GM13977 (cell line): ENCODE results near the gene RICTOR.
A peak's percentile ranks its signal among the peaks of the same experiment; 100 is the strongest.

ENCODE experiments used
- DNase-seq: peaks from one replicate; pipeline ENCODE4 v3.0.0; 2012; ENCODE audit warnings: low spot score
- in situ Hi-C: fragments of 300-500 bp; cut with MboI; formaldehyde crosslinking; loops from one replicate; pipeline ENCODE4 v1.12.0; 2022; ENCODE audit warnings: low sequenced_read_pairs, low pct_unique_long_range_greater_than_20kb, mixed read lengths, inconsistent platforms; ENCODE audit not compliant: unreplicated experiment
- TF ChIP-seq, protein P1 (sequence below): IDR thresholded peaks from 2 replicates; pipeline ENCODE4 v1.5.1; 2012; ENCODE audit warnings: mild to moderate bottlenecking, control low read depth; ENCODE audit not compliant: insufficient read depth; ENCODE audit errors: extremely low read depth, missing control alignments

Gene RICTOR

DNA sequence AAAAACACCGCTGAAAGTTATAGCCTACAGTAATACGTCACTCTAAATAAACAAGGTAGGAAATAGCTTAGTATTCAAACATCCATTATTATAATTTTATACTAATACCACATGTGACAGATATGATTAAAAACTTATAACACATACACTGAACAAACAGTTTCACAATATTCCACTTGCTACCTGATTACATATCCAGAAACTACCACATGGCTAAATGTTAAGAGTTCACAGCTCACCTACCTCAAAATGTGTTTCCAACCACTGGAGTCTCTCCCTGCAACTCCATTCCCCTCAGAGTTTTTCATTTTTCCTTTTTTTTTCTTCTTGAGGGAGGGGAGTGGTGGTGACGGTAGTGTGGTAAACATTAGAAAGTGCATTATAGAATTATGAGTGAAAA lies 12.1 kb downstream of the RICTOR start:
- in situ Hi-C loops = no loop called here
- no peak for DNase-seq
- TF ChIP-seq, protein P1, sequence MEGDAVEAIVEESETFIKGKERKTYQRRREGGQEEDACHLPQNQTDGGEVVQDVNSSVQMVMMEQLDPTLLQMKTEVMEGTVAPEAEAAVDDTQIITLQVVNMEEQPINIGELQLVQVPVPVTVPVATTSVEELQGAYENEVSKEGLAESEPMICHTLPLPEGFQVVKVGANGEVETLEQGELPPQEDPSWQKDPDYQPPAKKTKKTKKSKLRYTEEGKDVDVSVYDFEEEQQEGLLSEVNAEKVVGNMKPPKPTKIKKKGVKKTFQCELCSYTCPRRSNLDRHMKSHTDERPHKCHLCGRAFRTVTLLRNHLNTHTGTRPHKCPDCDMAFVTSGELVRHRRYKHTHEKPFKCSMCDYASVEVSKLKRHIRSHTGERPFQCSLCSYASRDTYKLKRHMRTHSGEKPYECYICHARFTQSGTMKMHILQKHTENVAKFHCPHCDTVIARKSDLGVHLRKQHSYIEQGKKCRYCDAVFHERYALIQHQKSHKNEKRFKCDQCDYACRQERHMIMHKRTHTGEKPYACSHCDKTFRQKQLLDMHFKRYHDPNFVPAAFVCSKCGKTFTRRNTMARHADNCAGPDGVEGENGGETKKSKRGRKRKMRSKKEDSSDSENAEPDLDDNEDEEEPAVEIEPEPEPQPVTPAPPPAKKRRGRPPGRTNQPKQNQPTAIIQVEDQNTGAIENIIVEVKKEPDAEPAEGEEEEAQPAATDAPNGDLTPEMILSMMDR = no peak

DNA sequence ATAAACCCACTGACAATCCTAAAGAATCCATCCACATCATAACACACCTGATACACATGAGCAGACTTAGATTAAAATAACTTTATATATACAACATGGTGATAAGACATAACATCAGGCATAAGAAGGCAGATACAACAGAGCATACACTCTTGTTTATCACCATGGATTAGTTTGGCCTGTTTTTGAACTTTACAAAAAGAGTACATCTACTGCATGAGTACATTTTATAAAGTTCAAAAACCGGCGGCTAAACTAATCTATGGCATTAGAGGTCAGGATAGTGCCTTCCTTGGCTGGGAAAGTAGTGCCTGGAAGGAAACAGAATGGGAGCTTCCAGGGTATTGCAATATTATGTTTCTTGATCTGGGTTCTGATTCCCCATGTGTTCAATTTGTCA lies 15.1 kb downstream of the RICTOR start:
- in situ Hi-C loops = no loop called here
- TF ChIP-seq, protein P1 = no peak
- DNase-seq = no peak

DNA sequence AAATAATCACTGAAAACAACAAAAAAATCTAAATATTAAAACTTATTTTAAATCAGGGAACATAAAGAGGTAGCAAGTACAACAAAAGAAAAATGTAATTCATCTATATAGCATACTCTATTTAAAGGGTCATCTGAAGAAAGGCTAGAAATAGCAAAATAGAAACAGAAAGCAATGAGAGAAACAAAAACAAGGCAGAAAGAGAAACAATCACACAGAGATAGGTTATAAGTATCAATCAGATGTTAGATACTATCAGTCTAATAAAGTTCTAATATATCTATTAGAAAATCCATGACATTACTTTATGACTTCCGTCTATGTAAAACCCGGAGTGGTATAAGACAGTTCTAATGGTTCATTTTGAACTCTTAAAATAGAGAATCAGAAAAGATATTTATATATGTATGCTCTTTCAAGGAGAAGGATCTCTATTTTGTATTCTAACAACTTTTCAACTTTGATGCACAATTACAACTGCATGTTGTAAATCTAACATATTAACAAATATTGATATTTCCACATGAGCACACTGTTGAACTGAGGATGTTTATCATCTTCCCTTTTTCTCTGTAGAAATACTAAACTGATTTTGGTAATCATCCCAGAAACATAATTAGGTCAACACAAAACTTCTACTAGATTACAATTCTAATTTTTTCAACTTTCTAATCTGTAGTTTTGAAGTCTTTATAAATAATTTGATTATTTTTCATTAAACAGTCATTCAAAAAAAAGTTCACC lies 15.8 kb downstream of the RICTOR start:
- TF ChIP-seq, protein P1 = no peak
- in situ Hi-C loops = no loop called here
- peak; percentile 50 for DNase-seq

DNA sequence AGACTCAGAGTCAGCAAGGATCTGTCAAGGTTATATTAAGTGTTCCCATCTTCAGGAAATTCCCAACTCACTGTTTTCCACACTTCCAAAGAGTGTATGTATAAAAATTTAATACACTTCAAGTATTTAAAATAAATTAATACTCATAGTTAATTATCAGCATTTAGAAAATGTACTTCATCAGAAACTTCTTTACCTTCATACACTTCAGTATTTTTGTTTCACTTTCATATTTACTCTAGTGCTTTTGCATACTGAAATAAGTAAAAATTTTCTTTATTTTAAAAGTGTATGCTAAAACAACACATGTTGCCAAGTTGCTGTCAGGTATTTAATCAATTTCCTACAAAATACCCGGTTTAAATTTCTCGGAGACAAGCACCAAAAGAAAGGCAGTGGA lies 16.5 kb downstream of the RICTOR start:
- DNase-seq = no peak
- TF ChIP-seq, protein P1 = no peak
- in situ Hi-C loops = no loop called here

DNA sequence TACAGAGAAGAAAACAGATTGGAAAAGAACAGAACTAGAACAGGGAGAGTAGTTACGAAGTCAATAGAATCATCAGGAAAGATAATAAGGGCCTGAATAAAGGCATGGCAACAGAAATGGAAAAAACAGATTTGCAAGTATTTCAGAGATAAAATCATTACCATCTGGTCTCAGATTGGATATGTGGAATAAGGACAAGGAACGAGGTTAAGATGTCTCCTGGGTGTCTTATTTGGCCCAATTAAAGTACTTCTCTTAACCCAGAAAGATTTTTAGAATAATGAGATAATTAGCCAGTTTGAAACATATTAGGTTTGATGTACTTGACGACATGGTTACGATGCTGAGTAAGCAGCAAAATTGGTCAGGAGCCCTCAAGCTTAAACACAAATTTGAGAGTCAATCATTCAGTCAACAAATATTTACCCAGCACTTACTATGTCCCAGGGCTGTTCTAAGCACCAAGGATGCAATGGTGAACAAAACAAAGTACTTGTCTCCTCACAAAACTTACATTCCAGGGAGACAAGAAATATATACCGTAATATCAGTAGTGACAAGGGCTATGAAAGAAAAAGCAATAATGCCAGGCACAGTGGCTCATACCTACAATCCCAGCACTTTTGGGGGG lies 18.3 kb downstream of the RICTOR start:
- TF ChIP-seq, protein P1 = no peak

DNA sequence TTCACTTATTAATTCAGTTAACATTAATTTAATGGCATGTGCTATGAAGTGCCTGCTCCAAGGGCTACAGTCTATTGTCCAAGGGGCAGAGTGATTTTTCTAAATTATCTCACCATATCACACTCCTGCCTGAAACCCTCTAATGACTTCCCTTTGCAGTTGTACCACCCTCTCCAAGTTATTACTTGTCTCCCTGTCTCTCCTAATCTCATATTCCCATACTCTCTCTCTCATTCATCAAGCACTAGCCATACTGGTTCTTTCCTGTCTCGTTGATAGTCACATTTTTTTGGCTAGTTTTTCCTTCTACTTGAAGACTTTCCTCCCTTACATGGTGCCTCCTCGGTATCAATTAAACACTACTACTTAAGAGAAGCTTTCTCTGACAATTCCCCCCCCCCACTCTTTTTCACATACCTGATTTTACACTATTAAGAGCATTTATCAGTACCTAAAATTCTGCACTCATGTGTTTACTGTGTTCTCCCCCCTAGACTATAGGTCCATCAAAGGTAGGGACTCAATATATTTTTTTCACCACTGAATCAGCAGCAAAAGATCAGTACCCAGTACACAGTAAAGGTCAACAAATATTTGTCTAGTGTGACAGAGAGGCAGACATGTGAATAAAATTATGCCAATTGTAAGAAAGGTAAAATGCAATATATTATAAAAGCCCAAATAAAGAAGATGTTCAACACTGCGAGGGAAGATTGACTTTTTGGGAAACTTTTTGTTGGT lies 19.0 kb downstream of the RICTOR start:
- in situ Hi-C loops = no loop called here
- TF ChIP-seq, protein P1 = no peak
- no peak for DNase-seq

More for the DNA sequence above, 18.3 kb downstream of the RICTOR start:
- in situ Hi-C loops = no loop called here
- no peak for DNase-seq
